Measurements from ENCODE around the gene DLX6.
"Not testable (repeated sequence)": the region's sequence is repeated elsewhere in the genome, so short reads cannot be mapped to it uniquely, and the experiment has no call there.

The DLX6 gene

GRCh38 chr7:97022491-97023306, 17.3 kb downstream of the DLX6 start:
- TF ChIP-seq ZFX (IDR thresholded peaks at IDR 0.05) = no peak
- no peak for TF ChIP-seq CTCF (conservative IDR thresholded peaks at IDR 0.05)

GRCh38 chr7:97024209-97025129, 19.1 kb downstream of the DLX6 start, which contains the start of gene DLX5:
Gene DLX5 (minus strand): TSS chr7:97024831. CDS start chr7:97024623, 208 bp downstream.
- TF ChIP-seq ZFX (IDR thresholded peaks at IDR 0.05) (no peak), CTCF (conservative IDR thresholded peaks at IDR 0.05) (no peak)
- no peak within 1 kb of the TSS for H3K27ac ChIP-seq

More at GRCh38 chr7:97022491-97023306, 17.3 kb downstream of the DLX6 start:
- H3K27ac ChIP-seq = no peak overlapping the region

GRCh38 chr7:97025130-97025499, 19.8 kb downstream of the DLX6 start:
- no peak for TF ChIP-seq ZFX (IDR thresholded peaks at IDR 0.05)
- TF ChIP-seq CTCF (conservative IDR thresholded peaks at IDR 0.05) = no peak
- H3K27ac ChIP-seq = no peak overlapping the region

GRCh38 chr7:97025983-97026714, 20.8 kb downstream of the DLX6 start:
- no peak for TF ChIP-seq CTCF (conservative IDR thresholded peaks at IDR 0.05)
- TF ChIP-seq ZFX (IDR thresholded peaks at IDR 0.05) = no peak

GRCh38 chr7:97026715-97027426, 21.5 kb downstream of the DLX6 start:
- H3K27ac ChIP-seq = no peak overlapping the region
- TF ChIP-seq CTCF (conservative IDR thresholded peaks at IDR 0.05) = no peak
- no peak for TF ChIP-seq ZFX (IDR thresholded peaks at IDR 0.05)

More at GRCh38 chr7:97025983-97026714, 20.8 kb downstream of the DLX6 start:
- no peak overlapping the region for H3K27ac ChIP-seq

- no peak overlapping the region for H3K27ac ChIP-seq
- TF ChIP-seq CTCF (conservative IDR thresholded peaks at IDR 0.05) = peak; percentile 92
- TF ChIP-seq ZFX (IDR thresholded peaks at IDR 0.05) = no peak
Observed at GRCh38 chr7:97027427-97028234, 22.3 kb downstream of the DLX6 start.

GRCh38 chr7:97034213-97034852, 29.0 kb downstream of the DLX6 start:
- not testable (repeated sequence) for H3K27ac ChIP-seq

All from C4-2B (cell line).